GM18873 (cell line): Measurements from ENCODE around the gene SEPSECS.

Experiments used
- ATAC-seq: cut with Tn5 transposase; IDR thresholded peaks from one replicate; pipeline ENCODE4 v1.9.1; 2021; ENCODE audit warnings: mild to moderate bottlenecking, moderate library complexity, moderate number of reproducible peaks; ENCODE audit not compliant: unreplicated experiment, low FRiP score

The SEPSECS gene

GRCh38 chr4:25159837-25160713 lies at the start of gene SEPSECS:
Gene SEPSECS (minus strand): TSS chr4:25160449. CDS start chr4:25160369, 80 bp downstream.
- ATAC-seq: peak; percentile 89

- ATAC-seq: no peak
Observed at GRCh38 chr4:25209702-25210101, 49.5 kb upstream of the SEPSECS start.

- ATAC-seq: no peak
Observed at GRCh38 chr4:25207997-25208396, 47.7 kb upstream of the SEPSECS start.

GRCh38 chr4:25198713-25199112 lies 38.5 kb upstream of the SEPSECS start:
- ATAC-seq: no peak

DNA sequence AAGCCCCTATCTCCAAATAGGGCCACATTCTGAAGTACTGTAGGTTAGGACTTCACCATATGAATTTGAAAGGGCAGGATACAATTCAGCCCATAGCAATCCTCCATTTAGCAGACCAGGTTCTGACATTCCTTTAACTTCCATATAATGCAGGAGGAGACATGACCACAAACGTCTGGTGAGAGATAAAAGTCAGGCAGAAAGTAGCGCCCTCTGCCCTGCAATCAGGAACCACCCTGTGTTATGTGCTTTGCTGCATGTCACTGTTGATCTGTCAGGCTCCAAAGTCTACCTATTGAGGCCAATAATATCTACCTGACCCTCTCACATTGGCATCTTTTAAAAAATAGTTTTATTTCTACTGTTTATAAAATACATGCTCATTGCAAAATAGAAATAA lies 30.2 kb upstream of the SEPSECS start:
- ATAC-seq: no peak

DNA sequence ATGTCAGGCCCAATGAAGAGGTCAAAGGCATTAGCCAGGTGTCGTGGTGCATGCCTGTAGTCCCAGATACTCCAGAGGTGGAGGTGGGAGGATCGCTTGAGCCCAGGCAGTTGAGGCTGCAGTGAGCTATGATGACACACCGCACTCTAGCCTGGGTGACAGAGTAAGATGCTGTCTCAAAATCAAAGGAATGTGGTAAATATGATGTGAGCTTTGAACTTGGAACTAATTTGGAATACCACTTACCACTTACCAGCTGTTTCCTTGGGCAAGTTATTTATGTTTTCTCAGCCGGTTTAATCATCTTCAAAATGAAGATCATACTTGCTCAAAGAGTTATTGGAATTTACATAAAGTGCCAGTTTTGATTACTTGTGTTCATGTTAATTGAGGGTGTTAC lies 23.8 kb upstream of the SEPSECS start:
- no peak for ATAC-seq

DNA sequence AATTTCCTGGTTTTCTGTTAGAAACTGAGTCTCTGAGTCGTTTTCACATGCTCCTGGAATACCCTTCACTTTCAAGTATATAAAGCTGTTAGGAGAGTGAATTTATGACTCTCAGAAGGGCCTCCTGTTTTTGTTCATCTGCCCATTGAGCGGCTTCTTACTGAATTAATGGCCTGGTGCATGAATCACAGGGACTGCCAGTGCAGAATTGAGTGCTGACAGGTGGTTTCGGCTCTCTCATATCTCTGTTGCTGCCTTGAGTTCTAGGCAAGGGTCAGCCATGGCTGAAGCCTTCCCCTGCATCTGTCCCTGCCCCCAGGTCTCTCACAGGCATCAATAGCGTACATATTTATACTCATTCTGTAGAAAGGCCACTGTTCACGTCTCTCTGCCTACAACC lies 22.7 kb upstream of the SEPSECS start:
- ATAC-seq: no peak

GRCh38 chr4:25180524-25181131 lies 20.4 kb upstream of the SEPSECS start:
- peak; percentile 86 for ATAC-seq

DNA sequence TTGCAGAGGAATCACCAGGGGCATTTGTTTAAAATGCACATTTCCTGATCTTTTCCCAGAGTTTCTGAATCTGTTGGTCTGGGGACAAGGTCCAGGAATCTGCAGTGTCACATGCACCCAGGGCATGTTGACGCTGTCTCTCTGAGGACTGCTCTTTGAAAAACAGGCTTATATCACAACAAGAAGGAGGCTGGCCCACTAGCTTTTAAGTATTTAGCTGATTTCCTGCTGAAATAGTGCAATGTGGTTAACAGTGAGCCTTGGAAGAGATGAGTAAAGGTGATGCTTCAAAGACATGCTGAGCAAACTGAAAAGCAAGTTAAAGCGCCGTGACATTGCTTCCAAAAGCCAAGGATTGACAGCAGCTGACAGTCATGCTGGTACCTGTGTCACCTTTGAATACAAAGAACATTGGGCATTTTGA lies 18.6 kb upstream of the SEPSECS start:
- ATAC-seq: no peak

GRCh38 chr4:25177147-25177546 lies 16.9 kb upstream of the SEPSECS start:
- no peak for ATAC-seq

GRCh38 chr4:25174674-25175073 lies 14.4 kb upstream of the SEPSECS start:
- no peak for ATAC-seq

- ATAC-seq: no peak
Observed at GRCh38 chr4:25172961-25173915, 13.0 kb upstream of the SEPSECS start.

DNA sequence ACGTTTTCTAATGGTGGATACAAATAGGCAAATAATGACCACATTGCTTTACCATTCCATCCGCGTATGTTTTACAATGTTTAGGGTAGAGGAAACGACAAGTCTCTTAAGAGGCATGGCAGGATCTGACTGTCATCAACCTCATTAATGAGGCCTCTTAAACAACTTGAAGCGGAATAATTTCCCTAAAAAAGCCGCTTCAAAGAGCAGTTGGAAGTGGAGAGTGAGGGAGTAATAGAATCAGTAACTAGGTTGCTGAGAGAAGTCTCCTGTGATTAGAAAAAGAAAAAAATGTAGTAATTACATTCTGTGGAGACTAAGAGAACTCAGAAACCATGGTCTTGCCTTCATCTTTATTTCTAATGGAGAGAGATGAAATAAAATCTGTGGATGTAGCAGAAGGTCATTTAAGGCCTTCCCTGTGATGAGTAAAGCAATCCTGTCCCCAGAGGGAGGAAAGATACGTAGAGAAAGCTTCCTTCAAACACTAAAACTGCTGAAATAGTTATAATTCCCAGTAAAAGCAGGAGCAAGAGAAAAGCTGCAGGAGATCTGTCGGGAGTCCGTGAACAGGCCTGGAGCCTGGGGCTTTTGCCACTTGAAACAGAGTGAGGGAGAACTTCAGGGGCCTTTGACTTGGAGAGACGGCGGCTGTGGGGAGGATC lies 11.1 kb upstream of the SEPSECS start:
- ATAC-seq: no peak

DNA sequence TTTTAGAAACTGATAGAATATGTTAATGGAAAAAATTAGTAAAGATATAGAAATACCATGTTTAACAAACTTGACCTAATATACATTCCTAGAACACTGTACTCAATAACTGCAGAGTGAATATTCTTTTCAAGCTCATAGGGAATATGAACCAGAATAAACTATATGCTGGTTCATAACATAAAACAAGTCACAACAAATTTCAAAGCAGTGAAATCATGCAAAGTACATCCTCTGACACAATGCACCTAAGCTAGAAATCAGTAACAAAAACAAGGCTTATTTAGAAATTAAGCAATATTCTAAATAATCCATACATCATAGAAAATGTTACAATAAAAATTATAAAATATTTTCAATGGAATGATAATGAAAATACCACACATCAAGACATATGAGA lies 9.2 kb upstream of the SEPSECS start:
- no peak for ATAC-seq

- ATAC-seq: no peak
Observed at GRCh38 chr4:25165916-25166315, 5.7 kb upstream of the SEPSECS start.

- ATAC-seq: no peak
Observed at GRCh38 chr4:25163196-25163595, 2.9 kb upstream of the SEPSECS start.

GRCh38 chr4:25162566-25162965 lies 2.3 kb upstream of the SEPSECS start:
- no peak for ATAC-seq

DNA sequence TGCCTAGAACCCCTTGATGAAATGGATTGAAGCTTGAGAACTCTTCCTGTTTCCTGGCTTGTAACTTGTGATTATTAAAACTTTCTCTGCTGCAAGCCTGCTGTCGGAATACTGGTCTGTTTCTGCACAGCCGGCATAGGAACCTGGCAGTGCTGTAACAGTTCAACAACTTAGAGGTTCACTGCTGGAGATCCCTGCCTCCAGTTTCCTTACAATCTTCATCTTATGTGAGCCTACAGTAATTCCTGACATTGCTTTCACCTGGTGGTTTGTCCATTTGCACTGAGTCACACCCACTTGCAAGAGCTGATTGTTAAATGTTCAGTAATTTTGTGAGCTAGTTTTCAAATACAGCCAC lies 1.3 kb upstream of the SEPSECS start:
- ATAC-seq: no peak

DNA sequence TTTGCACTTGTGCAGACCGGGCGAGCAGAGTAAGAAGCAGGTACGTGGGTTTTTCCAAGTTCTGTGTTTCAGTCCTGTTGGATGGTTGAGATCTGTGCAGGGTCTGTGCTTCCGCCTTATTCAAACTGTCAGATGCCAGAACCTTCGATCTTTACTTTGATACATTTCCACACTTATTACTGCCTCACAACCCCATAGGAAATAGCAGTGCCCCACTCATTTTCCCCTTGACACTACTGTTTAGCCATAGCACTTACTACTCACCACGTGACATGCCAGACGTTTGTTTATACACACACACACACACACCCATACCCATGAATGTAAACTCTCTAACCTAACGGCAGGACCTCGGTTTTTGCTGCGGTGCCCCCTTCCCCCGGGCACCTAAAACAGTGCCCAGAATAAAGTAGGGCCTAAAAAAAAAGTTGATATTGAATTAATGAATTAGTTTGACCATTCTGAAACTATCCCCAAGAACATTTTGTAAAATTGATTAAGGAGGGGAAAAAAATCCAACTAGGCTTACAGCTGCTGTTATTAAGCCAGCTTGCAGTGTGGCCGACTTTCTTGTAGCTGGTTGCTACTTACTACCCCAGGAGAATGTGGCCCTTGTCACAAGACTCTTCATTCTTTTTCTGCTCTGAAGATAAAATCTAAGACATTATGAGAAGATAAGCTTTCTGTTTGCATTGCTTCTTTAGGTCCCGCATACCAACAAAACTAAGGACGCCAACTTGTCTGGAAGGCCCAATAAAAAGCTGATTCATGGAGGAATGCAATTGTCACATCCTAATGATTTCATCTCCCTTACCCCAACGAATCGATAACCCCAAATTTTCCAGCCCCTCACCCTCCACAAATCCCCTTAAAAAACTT lies 704 bp upstream of the SEPSECS start:
- ATAC-seq: peak; percentile 8
